DLD1 (cell line): ENCODE data around the gene TRAF3IP3.

Source experiments
- in situ Hi-C: cut with HindIII; loops from 2 replicates; pipeline ENCODE4 v1.10.0; 2017; ENCODE audit warnings: low sequenced_read_pairs

Gene TRAF3IP3

GRCh38 chr1:209822706-209823105 lies 66.9 kb downstream of the TRAF3IP3 start:
- in situ Hi-C loops = no loop called here

- in situ Hi-C loops = no loop called here
These were observed 67.5 kb downstream of the TRAF3IP3 start for GRCh38 chr1:209823143-209824041.

- in situ Hi-C loops = no loop called here
These were observed 70.0 kb downstream of the TRAF3IP3 start for GRCh38 chr1:209825591-209826434.

GRCh38 chr1:209827384-209828262 lies 71.8 kb downstream of the TRAF3IP3 start, which contains the start of gene UTP25:
TSS of gene UTP25 (plus strand) at chr1:209827972. CDS start at chr1:209828064, 92 bp downstream.
- in situ Hi-C loops = no loop called here

- in situ Hi-C loops = no loop called here
These were observed 73.9 kb downstream of the TRAF3IP3 start for GRCh38 chr1:209829716-209830115.

GRCh38 chr1:209830722-209831121 lies 74.9 kb downstream of the TRAF3IP3 start:
- in situ Hi-C loops = no loop called here

GRCh38 chr1:209831615-209832014 lies 75.8 kb downstream of the TRAF3IP3 start:
- in situ Hi-C loops = no loop called here
